A549 treated with GW870086 at 1 μM for 4 hours (cell line): Measurements from ENCODE around the gene OTOR. TPM values are rescaled to one million over a fixed set of nuclear protein-coding genes. Genes with fewer than 3 reads are reported as not detected.

ENCODE experiments used
- total RNA-seq: library from RNA; stranded (reverse); fragments of 200-300 nt; extraction: Qiagen RNA extraction; gene quantifications from 5 replicates; pipeline ENCODE4 v1.2.3, GENCODE V29; 2022; ENCODE audit warnings: low read depth

OTOR gene
- not detected in 5 replicates for total RNA-seq

GRCh38 chr20:16748308-16748900 is at the start of gene OTOR:
OTOR (plus strand) TSS chr20:16748358; CDS start chr20:16748402, 44 bp downstream.

GRCh38 chr20:16729565-16730460 is 18.3 kb upstream of the OTOR start, which contains the start of gene SNRPB2:
SNRPB2 (plus strand) TSS chr20:16730026; CDS start chr20:16731703, 1,677 bp downstream.

Other genes with a start within 250 kb of the OTOR start
- gene KIF16B, start 174.9 kb upstream of the OTOR start, total RNA-seq = 11.9 to 14.8 TPM (median 13.4 TPM) in 5 replicates
- 119 to 151 TPM (median 125 TPM) in 5 replicates for gene SNRPB2, start 18.3 kb upstream of the OTOR start, total RNA-seq